T follicular helper cell (primary cell): ENCODE results near the gene KCNT1.
"Not testable (repeated sequence)": the region's sequence is repeated elsewhere in the genome, so short reads cannot be mapped to it uniquely, and the experiment has no call there.

Source experiments
- DNase-seq: peaks from one replicate; pipeline ENCODE4 v3.0.0-alpha.2; 2020; ENCODE audit warnings: low read depth

The KCNT1 gene

GRCh38 chr9:135672786-135673185, 29.2 kb upstream of the KCNT1 start:
- not testable (repeated sequence) for DNase-seq

DNA sequence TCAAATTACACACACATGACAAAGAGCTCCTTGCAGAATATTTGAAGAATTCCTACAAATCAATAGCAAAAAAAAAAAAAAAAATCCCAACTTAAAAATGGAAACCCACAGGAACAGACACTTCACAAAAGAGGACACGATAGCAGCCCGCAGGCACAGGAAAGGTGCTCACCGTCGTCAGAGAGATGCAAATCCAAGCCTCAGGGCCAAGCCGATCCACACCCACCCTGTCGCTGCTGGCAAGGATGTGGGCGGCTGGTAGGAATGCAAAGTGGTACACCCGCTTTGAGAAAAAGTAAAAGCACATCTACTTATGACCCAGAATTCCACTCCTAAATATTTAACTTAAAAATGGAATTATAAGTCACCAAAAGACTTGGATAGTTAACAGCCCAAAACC, 28.0 kb upstream of the KCNT1 start:
- DNase-seq: no peak

GRCh38 chr9:135674977-135675376, 27.0 kb upstream of the KCNT1 start:
- no peak for DNase-seq

GRCh38 chr9:135676891-135677290, 25.1 kb upstream of the KCNT1 start:
- no peak for DNase-seq

- DNase-seq: no peak
Measured at GRCh38 chr9:135677641-135678168, 24.3 kb upstream of the KCNT1 start.

DNA sequence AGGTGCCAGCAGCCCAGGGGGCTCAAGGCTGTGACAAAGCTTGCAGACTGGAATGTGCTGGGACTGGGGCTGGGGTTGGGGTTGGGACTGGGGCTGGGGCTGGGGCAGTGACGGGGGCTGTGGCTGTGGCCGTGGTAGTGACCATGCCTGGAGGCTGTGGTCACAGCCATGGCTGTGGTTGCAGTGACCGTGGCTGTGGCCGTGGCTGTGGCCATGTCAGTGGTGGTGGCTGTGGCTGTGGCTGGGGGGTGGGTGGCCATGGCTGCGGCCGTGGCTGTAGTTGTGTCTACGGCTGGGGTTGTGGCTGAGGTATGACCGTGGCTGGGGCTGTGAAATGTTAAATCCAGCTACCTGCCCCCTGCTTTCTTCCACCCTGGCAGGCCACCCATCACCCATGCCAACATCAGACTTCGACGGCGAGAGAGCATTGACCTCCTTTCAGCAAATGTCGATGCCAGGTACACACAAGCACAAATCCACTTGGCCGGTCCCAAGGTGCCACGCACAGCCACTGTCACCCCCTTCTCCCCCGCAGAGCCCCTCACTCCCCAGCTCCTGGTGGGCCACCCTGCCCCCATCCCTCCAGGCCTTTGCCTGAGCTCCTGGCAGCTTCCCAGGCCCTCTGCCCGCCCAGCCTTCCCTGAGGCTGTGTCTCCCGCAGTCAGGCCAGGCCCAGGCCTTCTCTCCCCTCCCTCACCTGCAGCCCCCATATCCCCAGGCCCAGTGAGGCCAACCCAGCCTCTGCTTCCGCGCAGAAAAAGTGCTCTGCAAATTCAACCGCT, 23.6 kb upstream of the KCNT1 start:
- DNase-seq: no peak

DNA sequence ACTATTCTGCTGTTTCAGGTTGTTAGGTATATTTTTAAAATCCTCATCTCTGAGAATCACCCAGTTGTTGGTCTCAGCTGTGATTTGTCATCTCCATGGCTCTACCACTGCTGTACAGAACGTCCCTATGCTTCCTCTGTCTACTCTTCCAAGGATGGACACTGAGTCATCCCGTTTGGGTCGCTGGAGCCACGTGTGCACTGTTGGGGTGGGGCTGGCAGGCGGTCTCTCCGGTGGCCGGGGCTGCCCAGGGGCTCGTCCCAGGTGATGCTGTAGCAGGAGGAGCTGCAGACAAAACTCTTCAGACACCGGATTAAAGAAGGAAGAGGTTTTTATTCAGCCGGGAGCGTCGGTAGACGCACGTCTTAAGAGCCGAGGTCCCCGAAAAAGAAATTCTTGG, 21.9 kb upstream of the KCNT1 start:
- no peak for DNase-seq

GRCh38 chr9:135681161-135681560, 20.8 kb upstream of the KCNT1 start:
- no peak for DNase-seq

DNA sequence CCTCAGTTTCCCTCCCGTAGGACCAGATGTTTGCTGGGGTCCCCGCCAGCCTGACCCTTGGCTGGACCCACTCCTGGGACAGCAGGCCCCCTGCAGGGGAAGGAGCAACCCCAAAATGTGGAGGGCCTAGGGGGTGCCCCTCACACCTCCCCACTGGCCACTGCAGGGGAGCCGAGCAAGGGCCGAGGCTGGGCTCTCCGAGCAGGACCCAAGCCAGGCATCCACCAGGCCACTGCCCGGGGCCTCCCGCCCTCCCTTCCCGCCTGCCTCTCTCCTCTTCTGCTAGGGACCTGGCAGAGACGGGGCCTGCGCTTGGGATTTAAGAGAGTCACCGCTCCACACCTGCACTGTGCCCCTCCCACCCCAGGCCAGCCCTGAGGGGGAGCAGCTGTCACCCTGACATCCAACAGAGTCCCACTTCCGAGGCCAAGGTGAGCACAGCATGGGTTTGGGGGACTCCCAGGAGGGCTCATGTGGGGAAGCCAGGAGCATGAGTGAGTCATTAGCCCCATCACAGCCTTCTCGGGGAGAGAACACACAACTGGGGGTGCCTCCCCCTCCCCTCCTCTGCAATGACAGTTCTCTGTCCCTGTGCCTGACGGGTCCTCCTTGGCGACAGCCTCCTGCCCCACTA, 18.5 kb upstream of the KCNT1 start:
- no peak for DNase-seq

GRCh38 chr9:135684691-135685090, 17.3 kb upstream of the KCNT1 start:
- DNase-seq: no peak

DNA sequence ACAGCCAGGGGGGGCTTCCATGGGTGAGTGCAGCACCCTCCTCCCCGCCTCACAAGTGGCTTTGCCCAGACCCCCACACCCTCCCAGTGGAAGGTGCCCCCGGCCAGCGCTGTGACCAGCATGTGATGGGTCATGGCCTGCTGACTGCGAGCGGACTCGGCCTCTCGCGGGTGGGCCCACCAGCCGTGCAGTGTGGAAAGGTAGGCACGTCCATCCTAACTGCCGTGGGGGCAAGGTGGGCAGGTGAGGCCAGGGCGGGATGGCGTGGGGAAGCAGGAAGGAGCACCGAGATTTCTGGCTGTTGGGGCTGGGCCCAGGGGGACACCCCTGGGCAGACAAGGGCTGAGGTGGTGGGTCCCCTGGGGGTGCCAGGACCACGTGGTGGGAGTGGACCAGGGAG, 14.8 kb upstream of the KCNT1 start:
- no peak for DNase-seq

- DNase-seq: no peak
Measured at GRCh38 chr9:135689011-135689410, 13.0 kb upstream of the KCNT1 start.

DNA sequence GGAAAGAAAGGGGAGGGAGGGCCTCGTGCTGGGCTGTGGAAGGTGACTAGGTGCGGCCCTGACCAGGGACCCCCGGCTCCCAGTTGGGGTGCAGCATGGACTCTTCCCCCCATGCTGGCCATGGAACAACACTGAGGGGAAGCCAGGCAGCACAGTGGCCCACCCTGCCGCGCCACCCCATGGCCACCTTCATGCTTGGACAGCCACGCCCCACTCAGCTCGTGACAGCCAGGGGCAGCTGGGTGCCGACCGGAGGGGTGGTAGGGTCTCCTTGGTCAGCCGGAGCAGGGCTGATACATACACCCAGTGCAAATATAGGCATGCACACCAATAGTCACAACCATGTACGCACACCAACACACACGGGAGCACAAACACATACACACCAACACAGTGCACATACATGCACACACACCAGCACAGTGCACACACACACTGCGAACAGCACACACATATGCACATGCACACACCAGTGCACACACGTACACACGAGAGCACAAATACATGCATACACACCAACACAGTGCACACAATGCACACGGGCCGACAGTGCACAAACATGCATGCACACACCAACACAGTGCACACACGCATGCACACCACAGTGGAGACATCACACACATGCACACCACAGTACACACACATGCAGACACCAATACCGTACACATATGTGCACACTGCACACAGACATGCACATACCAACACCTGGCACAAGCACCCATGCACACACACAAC, 11.0 kb upstream of the KCNT1 start:
- DNase-seq: no peak

DNA sequence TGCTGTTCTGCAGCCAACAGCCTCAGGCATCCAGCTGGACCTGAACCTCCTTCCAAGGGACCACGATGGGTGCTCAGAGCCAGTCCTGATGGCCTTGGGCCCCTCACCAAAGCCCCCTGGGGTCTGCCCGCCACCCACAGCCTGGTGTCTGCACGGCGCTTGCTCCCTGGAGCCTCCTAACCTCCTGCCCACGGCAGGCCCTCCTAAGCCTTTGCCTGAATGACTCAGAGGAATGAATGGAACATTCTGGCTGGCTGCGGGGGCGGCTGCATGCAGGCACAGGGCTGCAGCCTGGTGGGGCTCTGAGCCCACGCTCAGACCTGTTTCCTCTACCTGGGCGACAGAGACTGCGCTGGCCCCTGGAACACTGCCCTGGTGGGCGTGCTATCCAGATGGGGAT, 9.6 kb upstream of the KCNT1 start:
- DNase-seq: no peak

DNA sequence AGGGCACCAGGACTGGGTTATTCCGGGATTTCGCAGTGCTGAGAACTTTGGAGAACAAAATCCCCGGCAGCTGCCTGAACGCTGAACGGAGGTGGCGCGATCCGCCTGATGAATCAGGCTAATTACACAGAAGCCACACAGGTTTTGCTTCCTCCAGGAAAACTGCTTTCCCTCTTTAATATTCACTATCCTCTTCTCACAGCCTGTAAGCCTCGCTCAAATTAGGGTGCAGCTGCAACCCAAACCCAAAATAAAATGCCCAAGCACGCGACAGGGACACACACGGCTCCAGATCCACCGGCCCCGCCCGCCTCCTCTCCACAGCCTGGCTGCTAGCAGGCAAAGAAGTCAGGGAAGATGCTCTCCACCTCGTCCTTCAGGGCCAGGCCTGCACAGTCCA, 8.7 kb upstream of the KCNT1 start:
- no peak for DNase-seq

DNA sequence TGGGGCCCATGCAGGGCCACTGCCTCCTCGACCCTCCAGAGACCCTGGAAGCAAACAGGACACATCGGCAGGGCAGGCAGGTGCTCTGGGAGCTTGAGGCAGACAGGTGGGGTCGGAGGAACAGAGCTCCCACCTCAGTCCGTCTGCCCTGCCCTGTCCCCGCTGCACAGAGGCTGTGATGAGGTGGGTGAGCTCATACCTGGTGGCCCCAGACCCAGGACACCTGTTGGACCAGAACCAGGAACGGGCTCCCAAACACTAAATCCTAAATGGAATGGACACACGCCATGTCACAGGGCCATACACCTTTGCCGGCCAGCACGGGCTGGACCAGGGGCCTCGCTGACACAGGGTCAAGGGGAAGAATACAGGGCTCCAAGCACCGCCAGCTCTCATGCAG, 8.2 kb upstream of the KCNT1 start:
- no peak for DNase-seq

DNA sequence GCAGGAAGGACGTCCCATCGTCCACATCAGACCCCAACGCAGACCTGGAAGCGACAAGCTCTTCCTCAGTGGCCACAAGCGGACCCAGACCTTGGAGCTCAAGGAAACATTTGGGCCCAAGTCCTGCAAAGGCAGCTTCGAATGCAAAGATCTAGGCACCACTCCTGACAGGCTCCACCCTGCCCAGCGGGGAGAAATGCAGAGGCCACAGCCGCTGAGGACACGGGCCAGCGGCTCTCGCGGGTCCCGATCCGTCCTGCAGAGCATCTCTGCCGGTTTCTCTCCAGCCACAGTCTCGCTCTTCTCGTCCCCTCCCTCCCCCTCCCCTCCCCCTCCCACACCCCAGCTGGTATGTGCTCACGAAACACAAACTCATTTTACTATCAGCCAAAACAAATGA, 7.6 kb upstream of the KCNT1 start:
- no peak for DNase-seq

DNA sequence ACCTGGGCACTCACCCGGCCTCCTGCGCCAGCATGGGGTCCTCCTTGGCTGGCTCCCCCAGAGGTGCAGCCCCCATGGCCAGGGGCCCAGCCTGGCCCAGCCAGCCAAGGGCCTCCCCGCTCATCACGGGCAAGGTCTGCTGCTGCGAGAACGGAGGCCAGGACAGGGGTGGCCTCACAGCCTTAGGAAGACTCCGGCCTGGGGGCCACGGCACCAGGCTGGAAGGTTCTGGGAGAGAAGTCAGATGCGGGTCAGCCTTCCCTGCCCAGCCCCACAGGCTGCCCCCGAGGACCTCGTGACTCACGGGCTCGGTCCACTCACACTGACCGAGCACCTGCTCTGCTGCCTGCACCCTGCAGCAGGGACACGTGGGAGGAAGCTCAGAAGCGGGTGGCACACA, 6.9 kb upstream of the KCNT1 start:
- no peak for DNase-seq

DNA sequence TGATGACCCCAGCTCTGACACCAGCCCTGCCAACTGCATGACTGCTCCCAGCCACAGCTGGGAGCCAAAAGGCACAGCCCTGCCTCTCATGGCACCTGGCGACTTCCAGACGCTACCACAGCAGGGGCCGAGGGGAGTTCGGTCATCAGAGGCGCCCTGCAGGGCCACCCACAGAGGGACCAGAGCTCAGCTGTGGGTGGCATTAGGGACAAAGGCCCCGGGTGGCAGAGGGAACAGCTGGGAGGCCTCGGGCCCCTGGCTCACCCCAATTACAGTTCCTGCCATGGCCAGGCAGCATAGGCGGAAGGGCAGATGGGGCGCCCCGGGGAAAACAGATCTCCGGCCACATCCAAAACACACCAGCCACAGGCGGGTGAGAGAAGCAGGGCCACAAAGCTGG, 6.3 kb upstream of the KCNT1 start:
- DNase-seq: no peak

- DNase-seq: no peak
Measured at GRCh38 chr9:135696446-135696845, 5.5 kb upstream of the KCNT1 start.

DNA sequence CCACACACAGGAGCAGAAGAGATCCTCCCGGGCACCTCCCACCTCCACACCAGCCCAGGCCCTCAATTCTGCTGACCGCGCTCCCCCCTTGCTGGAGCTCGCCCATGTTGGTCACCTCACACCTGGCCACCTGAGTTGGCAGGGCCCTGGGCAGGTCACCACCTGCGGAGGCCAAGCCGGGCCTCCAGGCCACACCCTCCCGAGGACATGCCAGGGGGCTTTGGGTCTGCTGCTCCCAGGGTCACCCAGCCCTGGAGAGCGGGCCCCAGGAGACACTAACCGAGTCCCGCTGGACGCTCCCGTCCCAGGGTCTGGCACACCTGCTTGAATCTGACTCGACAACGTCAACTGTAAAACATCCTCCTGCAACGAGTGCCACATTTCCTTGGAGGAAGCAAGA, 4.8 kb upstream of the KCNT1 start:
- DNase-seq: no peak

GRCh38 chr9:135698236-135698635, 3.7 kb upstream of the KCNT1 start:
- no peak for DNase-seq

DNA sequence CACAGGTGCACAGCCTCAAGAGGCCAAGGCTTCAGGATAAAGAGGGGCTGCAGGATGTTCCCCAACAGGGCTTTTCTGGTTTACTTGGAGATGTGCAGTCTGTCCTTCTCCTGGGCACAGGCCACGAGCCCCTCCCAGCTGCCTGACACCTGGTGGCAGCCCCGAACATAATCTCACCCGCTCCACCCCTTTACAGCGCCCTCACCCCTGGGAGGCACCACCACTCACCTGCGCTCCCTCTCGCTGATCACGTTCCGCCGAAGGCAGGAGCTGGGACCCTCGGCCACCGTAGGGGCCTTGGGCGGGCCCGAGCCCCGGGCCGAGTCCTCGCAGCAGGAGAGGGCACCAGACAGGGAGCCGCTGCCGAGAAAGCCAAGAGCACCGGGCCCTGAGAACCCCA, 3.2 kb upstream of the KCNT1 start:
- no peak for DNase-seq
